ENCODE data around the gene L3MBTL4.
"Not testable (repeated sequence)": the region's sequence is repeated elsewhere in the genome, so short reads cannot be mapped to it uniquely, and the experiment has no call there.

Gene L3MBTL4

GRCh38 chr18:6161549-6161948 lies 253.2 kb downstream of the L3MBTL4 start:
- no peak for DNase-seq

GRCh38 chr18:6159426-6159825 lies 255.3 kb downstream of the L3MBTL4 start:
- DNase-seq = no peak

- no peak for DNase-seq
Observed at GRCh38 chr18:6158958-6159357, 255.8 kb downstream of the L3MBTL4 start.

- no peak for DNase-seq
Observed at GRCh38 chr18:6156446-6156845, 258.3 kb downstream of the L3MBTL4 start.

- no peak for DNase-seq
Observed at GRCh38 chr18:6155707-6156106, 259.0 kb downstream of the L3MBTL4 start.

GRCh38 chr18:6150430-6150829 lies 264.3 kb downstream of the L3MBTL4 start:
- DNase-seq = no peak

- no peak for DNase-seq
Observed at GRCh38 chr18:6146307-6146661, 268.4 kb downstream of the L3MBTL4 start.

GRCh38 chr18:6145645-6146306 lies 268.9 kb downstream of the L3MBTL4 start:
- no peak for DNase-seq

GRCh38 chr18:6139007-6139406 lies 275.7 kb downstream of the L3MBTL4 start:
- DNase-seq = no peak

- DNase-seq = not testable (repeated sequence)
Observed at GRCh38 chr18:6135901-6136300, 278.8 kb downstream of the L3MBTL4 start.

- DNase-seq = not testable (repeated sequence)
Observed at GRCh38 chr18:6135029-6135428, 279.7 kb downstream of the L3MBTL4 start.

GRCh38 chr18:6132751-6133368 lies 281.9 kb downstream of the L3MBTL4 start:
- no peak for DNase-seq

- DNase-seq = no peak
Observed at GRCh38 chr18:6120820-6121279, 293.9 kb downstream of the L3MBTL4 start.

GRCh38 chr18:6119761-6120160 lies 294.9 kb downstream of the L3MBTL4 start:
- no peak for DNase-seq

GRCh38 chr18:6118080-6118479 lies 296.6 kb downstream of the L3MBTL4 start:
- DNase-seq = no peak

- no peak for DNase-seq
Observed at GRCh38 chr18:6115710-6116109, 299.0 kb downstream of the L3MBTL4 start.

- DNase-seq = no peak
Observed at GRCh38 chr18:6113650-6114049, 301.1 kb downstream of the L3MBTL4 start.

GRCh38 chr18:6111726-6112125 lies 303.0 kb downstream of the L3MBTL4 start:
- DNase-seq = no peak

GRCh38 chr18:6109743-6110142 lies 305.0 kb downstream of the L3MBTL4 start:
- DNase-seq = no peak

- peak; percentile 9 for DNase-seq
Observed at GRCh38 chr18:6107794-6108193, 306.9 kb downstream of the L3MBTL4 start.

GRCh38 chr18:6106091-6106685 lies 308.5 kb downstream of the L3MBTL4 start:
- no peak for DNase-seq

GRCh38 chr18:6103741-6104140 lies 311.0 kb downstream of the L3MBTL4 start:
- no peak for DNase-seq

GRCh38 chr18:6096730-6097129 lies 318.0 kb downstream of the L3MBTL4 start:
- no peak for DNase-seq

- DNase-seq = no peak
Observed at GRCh38 chr18:6088432-6088831, 326.3 kb downstream of the L3MBTL4 start.

All from hematopoietic multipotent progenitor cell treated with erythropoietin and hydrocortisone succinate and interleukin-3 and kit ligand, for 4 days (in vitro differentiated cells).